CD4-positive, alpha-beta memory T cell (primary cell): ENCODE measurements around the gene LILRB2. TPM values are rescaled to one million over a fixed set of nuclear protein-coding genes. Genes with fewer than 3 reads are reported as not detected.
"Not testable (repeated sequence)": the region's sequence is repeated elsewhere in the genome, so short reads cannot be mapped to it uniquely, and the experiment has no call there.

Experiments used
- CTCF ChIA-PET: fragments of 350-600 bp; sonication (Branson Sonifier 250); formaldehyde crosslinking; loops from one replicate; lab custom pipeline; 2021; ENCODE audit warnings: inconsistent platforms; ENCODE audit not compliant: partially characterized antibody; lab: Charles Lee
- POLR2A ChIA-PET: fragments of 350-600 bp; sonication (Branson Sonifier 250); formaldehyde crosslinking; loops from one replicate; lab custom pipeline; 2021; ENCODE audit not compliant: partially characterized antibody; lab: Charles Lee
- DNase-seq, 5 donors: peaks; one replicate each; pipeline versions ENCODE4 v3.0.0 to v3.0.0-alpha.2; 2020 to 2022; ENCODE audit warnings: mixed read lengths in 1 of 5
- H3K27ac ChIP-seq: one replicate; pipeline ENCODE4 v1.7.0; 2013; ENCODE audit warnings: low read depth, low read length
- H3K27me3 ChIP-seq: 2 replicates; pipeline ENCODE4 v1.7.0; 2013; ENCODE audit warnings: mild to moderate bottlenecking, low read length, moderate library complexity; ENCODE audit not compliant: insufficient read depth
- H3K36me3 ChIP-seq: 2 replicates; pipeline ENCODE4 v1.7.0; 2013; ENCODE audit warnings: mild to moderate bottlenecking, low read length, moderate library complexity; ENCODE audit not compliant: insufficient read depth
- H3K4me1 ChIP-seq: 2 replicates; pipeline ENCODE4 v1.7.0; 2013; ENCODE audit warnings: mild to moderate bottlenecking, low read length, moderate library complexity; ENCODE audit not compliant: insufficient read depth
- H3K4me3 ChIP-seq, 2 donors: one replicate each; pipeline ENCODE4 v1.7.0; 2013; ENCODE audit warnings: low read length in 2 of 2, mild to moderate bottlenecking in 1 of 2
- H3K9me3 ChIP-seq, 2 donors: one replicate each; pipeline ENCODE4 v1.7.0; 2013; ENCODE audit warnings: low read length in 2 of 2, control low read depth in 1 of 2; ENCODE audit not compliant: control insufficient read depth in 1 of 2
- H3K27ac Mint-ChIP-seq, 7 donors: one replicate each; pipeline ENCODE4 v1.8.0; 2020 to 2021; ENCODE audit warnings: mixed read lengths in 7 of 7, mild to moderate bottlenecking in 6 of 7, inconsistent platforms in 3 of 7, moderate library complexity in 3 of 7
- H3K27me3 Mint-ChIP-seq, 2 donors: one replicate each; pipeline ENCODE4 v1.8.0; 2020 to 2021; ENCODE audit warnings: mixed read lengths in 2 of 2
- H3K36me3 Mint-ChIP-seq, 2 donors: one replicate each; pipeline ENCODE4 v1.8.0; 2020 to 2021; ENCODE audit warnings: mixed read lengths in 2 of 2, inconsistent platforms in 1 of 2, mild to moderate bottlenecking in 1 of 2
- H3K4me1 Mint-ChIP-seq, 4 donors: one replicate each; pipeline ENCODE4 v1.8.0; 2020 to 2021; ENCODE audit warnings: mixed read lengths in 4 of 4, mild to moderate bottlenecking in 1 of 4
- H3K4me3 Mint-ChIP-seq, 8 donors: one replicate each; pipeline ENCODE4 v1.8.0; 2020 to 2021; ENCODE audit warnings: mixed read lengths in 8 of 8, mild to moderate bottlenecking in 7 of 8, moderate library complexity in 6 of 8, inconsistent platforms in 3 of 8
- H3K9me3 Mint-ChIP-seq, 8 donors: one replicate each; pipeline ENCODE4 v1.8.0; 2020 to 2021; ENCODE audit warnings: mixed read lengths in 8 of 8, mild to moderate bottlenecking in 5 of 8, inconsistent platforms in 3 of 8, moderate library complexity in 1 of 8
- intact Hi-C: fragments of 100-400 bp; cut with micrococcal nuclease; formaldehyde crosslinking; loops from one replicate; pipeline ENCODE4 v1.15.1; 2023
- polyA plus RNA-seq, 2 donors: library from polyadenylated mRNA; unstranded; fragments of 300-500 nt; fragmentation: Illumina TruSeq; gene quantifications; one replicate each; pipeline ENCODE4 v1.2.3, GENCODE V29; 2021
- total RNA-seq, 2 experiments: library from RNA; stranded (reverse); gene quantifications; one replicate each; pipeline ENCODE4 v1.2.3, GENCODE V29; 2021

LILRB2 gene
- total RNA-seq (1 to 10 TPM in 1 of 2 experiments, under 1 TPM in 1; 0.58 to 1.2 TPM), polyA plus RNA-seq (not detected)

DNA sequence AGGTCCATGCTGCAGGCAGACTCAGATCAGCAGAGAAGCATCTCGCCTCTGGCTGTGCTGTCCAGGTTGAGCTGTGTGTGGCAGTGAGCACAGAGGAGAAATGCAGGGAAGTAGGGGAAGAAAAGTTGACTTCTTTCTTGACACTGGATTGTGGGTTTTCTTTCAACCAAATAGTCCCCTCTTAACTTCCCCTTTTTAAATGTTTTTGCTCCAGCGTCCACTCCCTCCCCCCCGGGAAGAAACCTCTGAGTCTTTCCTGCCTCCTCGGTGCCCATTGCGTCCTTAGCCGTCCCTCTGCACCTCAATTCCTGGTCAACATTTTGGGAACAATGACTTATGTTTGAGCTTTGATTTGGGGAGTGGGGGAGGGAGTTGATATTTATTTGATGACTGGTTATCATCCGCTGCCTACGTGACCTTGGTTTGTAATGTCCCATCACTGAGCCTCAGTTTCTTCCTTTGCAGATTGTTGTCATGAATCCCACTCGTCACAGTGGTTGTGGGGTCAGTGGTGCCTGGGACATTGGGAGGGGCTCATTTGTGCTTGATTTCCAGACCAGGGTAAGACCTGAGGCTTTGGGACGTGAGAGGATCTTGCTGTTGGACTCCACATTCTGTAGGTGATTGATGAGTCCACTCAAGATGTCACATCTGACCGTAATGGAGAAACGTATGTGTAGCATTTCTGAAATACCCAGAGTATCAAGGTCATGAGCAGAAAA, at the start of gene LILRB2:
Gene LILRB2, minus strand, starts transcription at position 104 of the 722 bp plus-strand sequence. CDS start 614 bp downstream, outside the sequence.
- H3K27me3 Mint-ChIP-seq = peaks cover 27 to 37% of the 10 kb centered on the region in 2 donors
- H3K36me3 Mint-ChIP-seq = no peaks in the 10 kb centered on the region
- POLR2A ChIA-PET = no interaction called here
- no peak for DNase-seq
- Histone ChIP-seq H3K36me3 (no peaks in the 10 kb centered on the region), H3K4me1 (no peaks in the 10 kb centered on the region), H3K4me3 (no peak within 1 kb of the TSS), H3K27ac (no peak within 1 kb of the TSS), H3K9me3 (no peaks in the 10 kb centered on the region), H3K27me3 (no peaks in the 10 kb centered on the region)
- CTCF ChIA-PET = no interaction called here
- H3K4me3 Mint-ChIP-seq = no peak within 1 kb of the TSS
- no peaks in the 10 kb centered on the region for H3K9me3 Mint-ChIP-seq
- intact Hi-C loops = no loop called here
- peak within 1 kb of the TSS in 1 of 7 donors; percentile 1 for H3K27ac Mint-ChIP-seq
- no peaks in the 10 kb centered on the region for H3K4me1 Mint-ChIP-seq

DNA sequence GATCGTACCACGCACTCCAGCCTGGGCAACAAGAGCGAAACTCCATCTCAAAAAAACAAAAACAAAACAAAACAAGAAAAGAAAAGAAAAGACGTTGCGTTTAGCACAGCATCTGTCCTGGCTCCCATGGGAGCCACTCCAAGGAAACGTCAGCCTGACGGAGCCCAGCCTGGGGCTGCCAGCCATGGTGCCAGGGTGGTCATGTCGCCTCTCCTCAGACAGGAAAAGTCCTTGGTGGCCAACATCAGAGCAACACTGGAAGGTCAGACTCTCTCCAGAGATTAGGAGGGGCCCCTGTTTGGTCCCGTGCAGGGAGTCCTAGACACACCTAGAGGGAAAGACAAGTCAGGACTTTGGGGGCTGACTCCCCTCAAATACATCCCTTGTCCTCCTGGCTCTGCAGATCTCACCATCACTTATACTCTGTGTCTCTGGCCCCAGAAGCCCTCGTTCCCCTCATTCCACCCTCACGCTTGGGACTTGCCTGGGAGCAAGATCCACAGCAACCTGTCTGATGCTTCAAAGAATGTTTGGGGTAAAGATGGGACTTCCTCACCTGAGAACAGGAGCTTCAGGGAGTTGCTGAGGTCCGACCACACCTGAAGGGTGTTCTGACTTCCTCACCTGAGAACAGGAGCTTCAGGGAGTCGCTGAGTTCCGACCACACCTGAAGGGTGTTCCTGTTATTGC, 48.7 kb upstream of the LILRB2 start:
- no peaks in the 10 kb centered on the region for H3K36me3 Mint-ChIP-seq
- no peak for DNase-seq
- ChIA-PET CTCF (interaction anchor here (18.5 kb wide), 1 partner anchor 61 kb away, joined by 279 read pairs; no protein-coding TSS in a partner anchor), POLR2A (no interaction called here)
- H3K4me1 ChIP-seq = peaks cover 8% of the 10 kb centered on the region
- H3K27ac ChIP-seq = no peak overlapping the region
- intact Hi-C loops = no loop called here
- H3K27me3 Mint-ChIP-seq = peaks cover 3 to 5% of the 10 kb centered on the region in 2 donors
- no peak overlapping the region for H3K4me3 Mint-ChIP-seq
- H3K36me3 ChIP-seq = no peaks in the 10 kb centered on the region
- H3K4me3 ChIP-seq = no peak overlapping the region
- H3K9me3 ChIP-seq = no peaks in the 10 kb centered on the region
- peaks cover 0 to 1% (median 0%) of the 10 kb centered on the region in 8 donors for H3K9me3 Mint-ChIP-seq
- peaks cover 8 to 19% (median 14%) of the 10 kb centered on the region in 4 donors for H3K4me1 Mint-ChIP-seq
- no peaks in the 10 kb centered on the region for H3K27me3 ChIP-seq
- peak overlapping the region in 2 of 7 donors; percentile 22 to 53 for H3K27ac Mint-ChIP-seq

DNA sequence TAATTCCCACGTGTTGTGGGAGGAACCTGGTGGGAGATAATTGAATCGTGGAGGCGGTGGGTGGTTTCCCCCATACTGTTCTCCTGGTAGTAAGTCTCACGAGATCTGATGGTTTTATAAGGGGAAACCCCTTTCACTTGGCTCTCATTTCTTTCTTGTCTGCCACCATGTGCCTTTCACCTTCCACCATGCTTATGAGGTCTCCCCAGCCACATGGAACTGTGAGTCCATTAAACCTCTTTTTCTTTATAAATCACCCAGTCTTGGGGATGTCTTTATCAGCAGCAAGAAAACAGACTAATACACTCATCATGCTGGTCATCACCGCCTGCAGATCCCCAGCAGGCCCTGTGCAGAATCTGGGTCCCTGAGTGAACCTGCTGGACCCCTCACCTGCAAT, 47.9 kb upstream of the LILRB2 start:
- H3K4me3 ChIP-seq, H3K27ac ChIP-seq, DNase-seq, H3K4me1 ChIP-seq, H3K9me3 ChIP-seq, H3K36me3 Mint-ChIP-seq, H3K27me3 ChIP-seq, H3K36me3 ChIP-seq, H3K27me3 Mint-ChIP-seq, intact Hi-C loops, H3K4me3 Mint-ChIP-seq, H3K9me3 Mint-ChIP-seq: not testable (repeated sequence)
- Mint-ChIP-seq H3K4me1 (peaks cover 8 to 19% (median 14%) of the 10 kb centered on the region in 4 donors), H3K27ac (peak overlapping the region in 2 of 7 donors; percentile 4 to 77)
- POLR2A ChIA-PET = interaction anchor here (0.5 kb wide), 1 partner anchor 61 kb away, joined by 3 read pairs; no protein-coding TSS in a partner anchor
- CTCF ChIA-PET = interaction anchor here (18.5 kb wide), 1 partner anchor 62 kb away, joined by 279 read pairs; no protein-coding TSS in a partner anchor

DNA sequence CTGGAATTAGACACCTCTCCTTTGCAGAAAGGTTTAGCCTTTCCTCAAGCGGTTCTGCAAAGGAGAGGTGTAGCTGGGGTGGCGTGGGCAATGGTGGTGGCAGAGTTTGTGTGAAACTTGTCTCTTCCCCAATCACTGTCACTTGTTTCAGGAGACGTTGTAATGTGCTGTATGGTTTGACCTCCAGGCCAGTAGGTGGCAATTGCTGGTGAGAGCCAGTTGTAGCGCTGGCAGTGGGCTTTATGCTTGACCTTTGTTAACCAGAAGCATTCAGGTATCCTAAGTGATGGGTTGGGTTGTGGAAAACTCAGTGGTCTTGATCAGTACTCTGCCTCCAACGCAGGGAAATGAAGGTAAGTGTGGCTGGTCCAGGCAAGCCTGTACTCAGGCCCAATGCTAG, 44.7 kb upstream of the LILRB2 start:
- Mint-ChIP-seq H3K36me3 (no peaks in the 10 kb centered on the region), H3K4me3 (no peak overlapping the region), H3K27ac (peak overlapping the region in 1 of 7 donors; percentile 58), H3K4me1 (peaks cover 8 to 19% (median 14%) of the 10 kb centered on the region in 4 donors), H3K9me3 (no peaks in the 10 kb centered on the region), H3K27me3 (peaks cover 9 to 13% of the 10 kb centered on the region in 2 donors)
- Histone ChIP-seq H3K27me3 (no peaks in the 10 kb centered on the region), H3K4me3 (no peak overlapping the region), H3K4me1 (peaks cover 8% of the 10 kb centered on the region), H3K9me3 (no peaks in the 10 kb centered on the region), H3K36me3 (no peaks in the 10 kb centered on the region), H3K27ac (no peak overlapping the region)
- intact Hi-C loops = loop anchor here (1.0 kb wide), 2 partner anchors 29 to 66 kb away; no protein-coding TSS in a partner anchor
- POLR2A ChIA-PET = interaction anchor here (2.7 kb wide), 1 partner anchor 63 kb away, joined by 9 read pairs; no protein-coding TSS in a partner anchor
- no peak for DNase-seq
- CTCF ChIA-PET = interaction anchor here (1.6 to 18.5 kb wide), 3 partner anchors 30 to 113 kb away, joined by 5 to 279 read pairs (median 9); no protein-coding TSS in a partner anchor

DNA sequence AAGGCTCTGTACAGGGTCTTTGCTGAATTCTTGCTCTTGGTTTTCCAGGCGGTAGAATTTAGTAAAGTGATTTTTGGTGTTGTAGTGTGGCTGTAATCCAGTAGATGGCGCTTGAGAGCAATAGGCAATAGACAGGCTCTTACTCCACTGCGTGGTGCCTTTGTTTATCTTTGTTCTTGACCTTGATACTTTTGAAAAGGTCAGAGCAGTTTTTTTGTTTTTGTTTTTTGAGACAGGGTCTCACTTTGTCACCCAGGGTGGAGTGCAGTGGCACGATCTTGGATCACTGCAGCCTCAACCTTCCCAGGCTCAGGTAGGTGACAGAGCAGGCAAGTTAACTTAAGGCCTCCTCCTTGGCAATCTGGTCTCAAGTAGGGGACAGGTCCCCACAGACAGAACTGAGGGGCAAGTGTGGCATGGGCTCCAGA, 44.3 kb upstream of the LILRB2 start:
- peak overlapping the region in 2 of 7 donors; percentile 0 to 58 for H3K27ac Mint-ChIP-seq
- H3K4me3 Mint-ChIP-seq = no peak overlapping the region
- H3K27me3 ChIP-seq = no peaks in the 10 kb centered on the region
- no peak overlapping the region for H3K4me3 ChIP-seq
- CTCF ChIA-PET = interaction anchor here (1.0 to 18.5 kb wide), 4 partner anchors 29 to 113 kb away, joined by 4 to 279 read pairs (median 10); no protein-coding TSS in a partner anchor
- POLR2A ChIA-PET = interaction anchor here (1.8 to 2.7 kb wide), 2 partner anchors 63 to 64 kb away, joined by 9 read pairs; no protein-coding TSS in a partner anchor
- peak; percentile 59 to 68 (median 64) for DNase-seq
- peaks cover 8 to 19% (median 14%) of the 10 kb centered on the region in 4 donors for H3K4me1 Mint-ChIP-seq
- intact Hi-C loops = loop anchor here (1.0 kb wide), 2 partner anchors 29 to 66 kb away; no protein-coding TSS in a partner anchor
- no peaks in the 10 kb centered on the region for H3K9me3 Mint-ChIP-seq
- H3K27ac ChIP-seq = no peak overlapping the region
- H3K36me3 Mint-ChIP-seq = no peaks in the 10 kb centered on the region
- peaks cover 11 to 13% of the 10 kb centered on the region in 2 donors for H3K27me3 Mint-ChIP-seq
- peaks cover 8% of the 10 kb centered on the region for H3K4me1 ChIP-seq
- H3K36me3 ChIP-seq = no peaks in the 10 kb centered on the region
- no peaks in the 10 kb centered on the region for H3K9me3 ChIP-seq

DNA sequence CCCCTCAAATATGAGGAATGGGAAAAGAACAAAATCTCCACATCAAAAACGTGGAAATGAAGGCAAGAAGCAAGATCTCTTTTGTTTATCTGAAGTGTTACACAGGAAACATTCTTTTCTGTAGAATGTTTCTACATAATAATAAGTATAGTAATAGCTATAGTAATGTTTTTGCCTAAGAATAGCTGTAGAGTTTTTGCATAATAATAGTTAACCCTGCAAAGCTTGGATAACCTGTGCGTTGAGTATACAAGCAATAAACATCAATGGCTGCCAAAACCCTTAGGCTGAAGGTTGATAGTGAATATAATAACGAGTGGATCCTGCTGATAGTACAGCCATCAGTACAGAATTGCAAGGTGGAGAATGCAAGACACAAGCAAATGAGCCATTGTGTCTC, 43.2 kb upstream of the LILRB2 start:
- CTCF ChIA-PET = interaction anchor here (1.0 to 18.5 kb wide), 4 partner anchors 30 to 66 kb away, joined by 4 to 279 read pairs (median 10); partner anchors contain the start of gene LAIR1
- no peak overlapping the region for H3K4me3 ChIP-seq
- H3K27ac ChIP-seq = no peak overlapping the region
- H3K27me3 ChIP-seq = no peaks in the 10 kb centered on the region
- peaks cover 8 to 19% (median 14%) of the 10 kb centered on the region in 4 donors for H3K4me1 Mint-ChIP-seq
- no peak overlapping the region for H3K4me3 Mint-ChIP-seq
- intact Hi-C loops = no loop called here
- no peaks in the 10 kb centered on the region for H3K9me3 ChIP-seq
- H3K27ac Mint-ChIP-seq = no peak overlapping the region
- peaks cover 8% of the 10 kb centered on the region for H3K4me1 ChIP-seq
- no peaks in the 10 kb centered on the region for H3K36me3 ChIP-seq
- no peaks in the 10 kb centered on the region for H3K9me3 Mint-ChIP-seq
- DNase-seq = no peak
- POLR2A ChIA-PET = interaction anchor here (1.8 kb wide), 1 partner anchor 65 kb away, joined by 9 read pairs; no protein-coding TSS in a partner anchor
- H3K36me3 Mint-ChIP-seq = no peaks in the 10 kb centered on the region
- H3K27me3 Mint-ChIP-seq = peaks cover 11 to 13% of the 10 kb centered on the region in 2 donors
